H9 (cell line): ENCODE measurements around the gene COL23A1. TPM values are rescaled to one million over a fixed set of nuclear protein-coding genes. Genes with fewer than 3 reads are reported as not detected.

Experiments used
- DNase-seq: peaks from one replicate; pipeline ENCODE4 v3.0.0-alpha.2; 2017
- H2AFZ ChIP-seq: one replicate; pipeline ENCODE4 v1.6.1; 2013; ENCODE audit warnings: mild to moderate bottlenecking, low read length, control low read depth, moderate library complexity
- H2AK5ac ChIP-seq: 2 replicates; pipeline ENCODE4 v1.6.1; 2013; ENCODE audit warnings: low read length, control low read depth, mixed read lengths; ENCODE audit not compliant: insufficient read length
- H2BK120ac ChIP-seq: one replicate; pipeline ENCODE4 v1.6.1; 2013; ENCODE audit warnings: low read depth, mild to moderate bottlenecking, low read length, control low read depth, inconsistent platforms; ENCODE audit not compliant: poor library complexity, severe bottlenecking
- H2BK12ac ChIP-seq: 2 replicates; pipeline ENCODE4 v1.6.1; 2013; ENCODE audit warnings: low read length, control low read depth, mixed read lengths, low read depth; ENCODE audit not compliant: insufficient read length
- H2BK15ac ChIP-seq: 2 replicates; pipeline ENCODE4 v1.6.1; 2013; ENCODE audit warnings: low read depth, low read length, control low read depth
- H2BK20ac ChIP-seq: one replicate; pipeline ENCODE4 v1.6.1; 2013; ENCODE audit warnings: low read depth, mild to moderate bottlenecking, low read length, control low read depth, inconsistent platforms; ENCODE audit not compliant: poor library complexity, severe bottlenecking
- H2BK5ac ChIP-seq: 2 replicates; pipeline ENCODE4 v1.6.1; 2013; ENCODE audit warnings: low read length, control low read depth, mixed read lengths; ENCODE audit not compliant: insufficient read length
- H3K14ac ChIP-seq: 2 replicates; pipeline ENCODE4 v1.6.1; 2013; ENCODE audit warnings: low read length, control low read depth; ENCODE audit not compliant: insufficient read depth
- H3K18ac ChIP-seq: 2 replicates; pipeline ENCODE4 v1.6.1; 2013; ENCODE audit warnings: low read depth, mild to moderate bottlenecking, mixed read lengths, low read length, control low read depth; ENCODE audit not compliant: insufficient read length
- H3K23ac ChIP-seq: 2 replicates; pipeline ENCODE4 v1.6.1; 2013; ENCODE audit warnings: low read length, control low read depth, mixed read lengths, low read depth; ENCODE audit not compliant: insufficient read length
- H3K23me2 ChIP-seq: 2 replicates; pipeline ENCODE4 v1.6.1; 2013; ENCODE audit warnings: low read depth, mild to moderate bottlenecking, mixed read lengths, low read length, control low read depth; ENCODE audit not compliant: insufficient read length, poor library complexity, severe bottlenecking
- H3K27ac ChIP-seq: 2 replicates; pipeline ENCODE4 v1.5.1; 2013; ENCODE audit warnings: low read length, control low read depth, mixed read lengths, low read depth; ENCODE audit not compliant: insufficient read length
- H3K27me3 ChIP-seq: 2 replicates; pipeline ENCODE4 v1.6.1; 2013; ENCODE audit warnings: low read length, control low read depth, inconsistent platforms; ENCODE audit not compliant: insufficient read depth
- H3K4ac ChIP-seq: 2 replicates; pipeline ENCODE4 v1.6.1; 2013; ENCODE audit warnings: low read depth, mild to moderate bottlenecking, control low read depth, inconsistent platforms, low read length, moderate library complexity
- H3K4me1 ChIP-seq: 2 replicates; pipeline ENCODE4 v1.6.1; 2013; ENCODE audit warnings: low read length, control low read depth, inconsistent platforms; ENCODE audit not compliant: insufficient read depth
- H3K4me2 ChIP-seq: 2 replicates; pipeline ENCODE4 v1.6.1; 2013; ENCODE audit warnings: low read length, control low read depth, mixed read lengths; ENCODE audit not compliant: insufficient read length, insufficient read depth
- H3K56ac ChIP-seq: 2 replicates; pipeline ENCODE4 v1.6.1; 2013; ENCODE audit warnings: low read depth, mild to moderate bottlenecking, mixed read lengths, low read length, control low read depth; ENCODE audit not compliant: insufficient read length
- H3K79me1 ChIP-seq: 2 replicates; pipeline ENCODE4 v1.6.1; 2013; ENCODE audit warnings: low read depth, mild to moderate bottlenecking, moderate library complexity, low read length, control low read depth, inconsistent platforms; ENCODE audit not compliant: insufficient read depth, poor library complexity, severe bottlenecking
- H3K79me2 ChIP-seq: 2 replicates; pipeline ENCODE4 v1.6.1; 2013; ENCODE audit warnings: low read length, control low read depth, inconsistent platforms; ENCODE audit not compliant: insufficient read depth
- H3K9ac ChIP-seq: 2 replicates; pipeline ENCODE4 v1.6.1; 2013; ENCODE audit warnings: low read length, control low read depth, mixed read lengths; ENCODE audit not compliant: insufficient read length; ENCODE audit errors: extremely low read depth
- H3K9me3 ChIP-seq: one replicate; pipeline ENCODE4 v1.6.1; 2013; ENCODE audit warnings: low read depth, low read length, inconsistent platforms; ENCODE audit not compliant: control insufficient read depth
- H3T11ph ChIP-seq: one replicate; pipeline ENCODE4 v1.6.1; 2013; ENCODE audit warnings: mild to moderate bottlenecking, low read length, control low read depth, inconsistent platforms
- H4K20me1 ChIP-seq: one replicate; pipeline ENCODE4 v1.6.1; 2013; ENCODE audit not compliant: control insufficient read depth, insufficient read length, insufficient read depth
- H4K5ac ChIP-seq: 2 replicates; pipeline ENCODE4 v1.6.1; 2013; ENCODE audit warnings: low read depth, mild to moderate bottlenecking, mixed read lengths, low read length, control low read depth; ENCODE audit not compliant: insufficient read length
- H4K8ac ChIP-seq: replicated peaks from 2 replicates; pipeline ENCODE4 v1.6.1; 2013; ENCODE audit warnings: low read length, control low read depth, mixed read lengths, low read depth; ENCODE audit not compliant: insufficient read length
- H4K91ac ChIP-seq: 2 replicates; pipeline ENCODE4 v1.6.1; 2013; ENCODE audit warnings: low read depth, mild to moderate bottlenecking, moderate library complexity, mixed read lengths, low read length, control low read depth; ENCODE audit not compliant: insufficient read length
- H3K27ac Mint-ChIP-seq, 3 experiments: 2 replicates in 2 of 3; 3 replicates in 1 of 3; pipeline ENCODE4 v1.8.0; 2020 to 2021; ENCODE audit warnings: mixed read lengths in 3 of 3, mild to moderate bottlenecking in 1 of 3, moderate library complexity in 1 of 3
- H3K27me3 Mint-ChIP-seq: 2 replicates; pipeline ENCODE4 v1.8.0; 2021; ENCODE audit warnings: low read depth, mild to moderate bottlenecking, moderate library complexity, mixed read lengths
- H3K36me3 Mint-ChIP-seq, 3 experiments: 2 replicates in 2 of 3; 3 replicates in 1 of 3; pipeline ENCODE4 v1.8.0; 2020 to 2021; ENCODE audit warnings: low read depth in 3 of 3, mixed read lengths in 3 of 3; ENCODE audit not compliant: insufficient read depth in 1 of 3
- H3K4me1 Mint-ChIP-seq, 2 experiments: 2 replicates each; pipeline ENCODE4 v1.8.0; 2020; ENCODE audit warnings: mixed read lengths in 2 of 2
- H3K4me3 Mint-ChIP-seq, 2 experiments: 2 replicates in 1 of 2; 3 replicates in 1 of 2; pipeline ENCODE4 v1.8.0; 2020 to 2021; ENCODE audit warnings: mild to moderate bottlenecking in 2 of 2, mixed read lengths in 2 of 2, moderate library complexity in 1 of 2
- H3K9me3 Mint-ChIP-seq, 2 experiments: 2 replicates in 1 of 2; 3 replicates in 1 of 2; pipeline ENCODE4 v1.8.0; 2020; ENCODE audit warnings: mild to moderate bottlenecking in 2 of 2, mixed read lengths in 2 of 2, moderate library complexity in 1 of 2
- CTCF ChIP-seq: fragments of 200-600 bp; sonication (generic); conservative IDR thresholded peaks from 3 replicates; pipeline ENCODE4 v1.8.0; 2021; ENCODE audit warnings: antibody characterized with exemption, mild to moderate bottlenecking
- WGBS: extraction: QIAGEN DNeasy Blood & Tissue Kit; methylation state at CpG from one replicate; pipeline ENCODE4 v1.1.7; 2013; ENCODE audit warnings: missing lambda C conversion rate, low lambda C conversion rate, mixed read lengths; ENCODE audit not compliant: insufficient read length; ENCODE audit errors: extremely low coverage; 5-methylcytosine and 5-hydroxymethylcytosine counted together
- total RNA-seq: library from RNA; stranded (reverse); gene quantifications from 2 replicates; pipeline ENCODE4 v1.2.1, GENCODE V29; 2021

Gene COL23A1
- total RNA-seq, 1 experiment from 2014 or later, result 2.6 TPM

- H3K27me3 ChIP-seq, result no peaks in the 10 kb centered on the region
- TF ChIP-seq CTCF, result no peak; the same call in 2 of the 3 replicates
- no peak overlapping the region for H3K56ac ChIP-seq
- H3K23me2 ChIP-seq, result no peaks in the 10 kb centered on the region
- Mint-ChIP-seq H3K27ac (no peak overlapping the region), H3K4me1 (peaks cover 3% of the 10 kb centered on the region in 2 experiments), H3K4me3 (no peak overlapping the region), H3K9me3 (no peaks in the 10 kb centered on the region), H3K27me3 (peaks cover 15% of the 10 kb centered on the region), H3K36me3 (no peaks in the 10 kb centered on the region)
- H3K4ac ChIP-seq, result no peak overlapping the region
- no peak overlapping the region for H2BK15ac ChIP-seq
- no peak overlapping the region for H2BK5ac ChIP-seq
- no peak overlapping the region for H4K5ac ChIP-seq
- H2BK120ac ChIP-seq, result no peak overlapping the region
- H4K8ac ChIP-seq, result no peak overlapping the region
- no peaks in the 10 kb centered on the region for H3K9me3 ChIP-seq
- H3T11ph ChIP-seq, result no peak overlapping the region
- H3K4me2 ChIP-seq, result no peak overlapping the region
- no CpG with 5 or more reads among the region's 24 CpGs for WGBS
- no peaks in the 10 kb centered on the region for H3K79me2 ChIP-seq
- H3K23ac ChIP-seq, result no peak overlapping the region
- H4K20me1 ChIP-seq, result no peaks in the 10 kb centered on the region
- no peak overlapping the region for H4K91ac ChIP-seq
- no peak overlapping the region for H2AFZ ChIP-seq
- DNase-seq, result no peak
- H2BK12ac ChIP-seq, result no peak overlapping the region
- H3K14ac ChIP-seq, result no peak overlapping the region
- no peak overlapping the region for H3K9ac ChIP-seq
- H2AK5ac ChIP-seq, result no peak overlapping the region
- H3K18ac ChIP-seq, result no peak overlapping the region
- no peak overlapping the region for H2BK20ac ChIP-seq
- no peak overlapping the region for H3K27ac ChIP-seq
- no peaks in the 10 kb centered on the region for H3K79me1 ChIP-seq
- no peaks in the 10 kb centered on the region for H3K4me1 ChIP-seq
Observed at GRCh38 chr5:178247481-178248456, 342.4 kb downstream of the COL23A1 start.
